Activated CD8-positive, alpha-beta memory T cell treated with anti-CD3 and anti-CD28 coated beads for 48 hours (primary cell): Measurements from ENCODE around the gene LOX.

ENCODE experiments used
- DNase-seq, 3 experiments: peaks; one replicate each; pipeline ENCODE4 v3.0.0-alpha.2; 2020; ENCODE audit warnings: low read depth in 2 of 3, low spot score in 2 of 3

LOX gene, protein sequence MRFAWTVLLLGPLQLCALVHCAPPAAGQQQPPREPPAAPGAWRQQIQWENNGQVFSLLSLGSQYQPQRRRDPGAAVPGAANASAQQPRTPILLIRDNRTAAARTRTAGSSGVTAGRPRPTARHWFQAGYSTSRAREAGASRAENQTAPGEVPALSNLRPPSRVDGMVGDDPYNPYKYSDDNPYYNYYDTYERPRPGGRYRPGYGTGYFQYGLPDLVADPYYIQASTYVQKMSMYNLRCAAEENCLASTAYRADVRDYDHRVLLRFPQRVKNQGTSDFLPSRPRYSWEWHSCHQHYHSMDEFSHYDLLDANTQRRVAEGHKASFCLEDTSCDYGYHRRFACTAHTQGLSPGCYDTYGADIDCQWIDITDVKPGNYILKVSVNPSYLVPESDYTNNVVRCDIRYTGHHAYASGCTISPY

GRCh38 chr5:122078116-122079110 lies at the start of gene LOX:
TSS of gene LOX (minus strand) at chr5:122078259. CDS start at chr5:122077985, 274 bp downstream.
- DNase-seq = no peak

DNA sequence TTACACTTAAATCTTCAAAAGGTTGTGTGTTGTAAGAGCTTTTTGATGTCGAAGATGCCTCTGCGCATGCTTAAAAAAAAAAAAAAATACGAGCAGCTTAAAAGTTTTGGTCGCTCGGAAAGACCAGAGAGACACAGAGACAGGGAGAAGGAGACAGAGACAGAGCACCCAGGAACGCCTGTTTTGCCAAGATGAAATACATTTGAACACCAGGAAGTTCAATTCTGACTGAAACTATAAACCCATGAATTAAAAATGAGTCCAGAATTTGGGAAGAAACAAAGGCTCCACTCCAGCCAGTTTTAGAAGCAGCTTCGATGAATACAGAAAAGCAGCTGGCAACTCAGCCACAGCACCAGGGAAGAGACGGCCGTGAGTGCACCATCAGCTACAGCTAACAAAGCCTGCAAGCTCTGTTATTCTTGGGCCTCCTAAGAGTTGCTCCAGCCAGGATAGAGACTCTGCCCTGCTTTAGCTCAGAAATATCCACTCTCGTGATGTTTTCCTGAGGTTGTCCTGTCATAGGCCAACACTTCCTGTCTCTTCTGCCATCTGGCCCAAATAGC lies 48.8 kb upstream of the LOX start:
- no peak for DNase-seq

GRCh38 chr5:122126177-122126755 lies 48.2 kb upstream of the LOX start:
- DNase-seq = no peak

GRCh38 chr5:122124766-122125165 lies 46.7 kb upstream of the LOX start:
- no peak for DNase-seq

GRCh38 chr5:122121479-122122465 lies 43.7 kb upstream of the LOX start:
- DNase-seq = no peak

- no peak for DNase-seq
These were observed 42.9 kb upstream of the LOX start for GRCh38 chr5:122120957-122121356.

DNA sequence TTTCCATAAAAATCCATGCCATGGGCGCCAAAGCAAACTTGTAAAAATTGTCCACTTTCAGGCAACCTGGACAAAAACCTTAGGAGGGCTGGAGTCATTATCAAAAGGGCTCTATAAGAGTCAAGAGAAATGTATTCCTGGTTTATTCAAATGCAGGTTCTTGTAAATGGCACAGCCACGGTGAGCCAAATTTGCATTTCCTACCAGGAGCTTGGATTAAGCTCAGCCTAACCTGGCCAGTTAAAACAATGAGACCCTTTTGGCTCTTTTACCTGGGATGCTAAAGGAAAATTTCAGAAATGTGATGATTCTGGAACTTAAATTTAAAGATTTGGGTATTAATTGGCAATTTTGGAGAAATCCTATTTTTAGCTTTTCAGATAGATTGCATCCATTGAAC lies 42.4 kb upstream of the LOX start:
- no peak for DNase-seq

- no peak for DNase-seq
These were observed 41.1 kb upstream of the LOX start for GRCh38 chr5:122119205-122119604.

DNA sequence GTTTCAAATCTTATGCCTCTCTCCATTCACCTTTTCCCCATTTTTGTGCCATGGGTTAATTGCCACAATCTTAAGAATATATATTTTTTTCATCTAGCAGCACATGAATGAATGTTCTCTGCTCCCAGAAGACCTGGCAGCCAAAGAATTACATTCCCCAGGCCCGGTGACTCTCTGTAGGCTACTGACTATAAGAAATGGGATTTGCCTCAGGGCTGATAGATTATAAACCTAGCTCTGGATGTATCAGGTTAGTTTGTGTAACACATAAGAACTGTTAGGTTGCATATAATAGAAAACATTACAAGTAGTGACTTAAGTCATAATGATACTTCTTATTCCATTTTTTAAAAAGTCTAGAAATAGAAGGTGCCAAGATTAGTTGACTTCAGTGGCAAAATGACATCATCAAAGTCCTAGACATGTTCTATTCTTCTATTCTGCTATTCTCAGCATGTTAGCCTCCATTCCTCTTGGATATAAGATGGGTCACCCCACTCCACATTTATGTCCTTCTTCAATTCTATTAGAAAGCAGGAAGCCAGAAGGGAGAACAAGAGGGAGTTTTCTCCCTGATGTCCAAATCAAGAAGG lies 40.4 kb upstream of the LOX start:
- DNase-seq = no peak

- no peak for DNase-seq
These were observed 36.4 kb upstream of the LOX start for GRCh38 chr5:122114501-122114900.

DNA sequence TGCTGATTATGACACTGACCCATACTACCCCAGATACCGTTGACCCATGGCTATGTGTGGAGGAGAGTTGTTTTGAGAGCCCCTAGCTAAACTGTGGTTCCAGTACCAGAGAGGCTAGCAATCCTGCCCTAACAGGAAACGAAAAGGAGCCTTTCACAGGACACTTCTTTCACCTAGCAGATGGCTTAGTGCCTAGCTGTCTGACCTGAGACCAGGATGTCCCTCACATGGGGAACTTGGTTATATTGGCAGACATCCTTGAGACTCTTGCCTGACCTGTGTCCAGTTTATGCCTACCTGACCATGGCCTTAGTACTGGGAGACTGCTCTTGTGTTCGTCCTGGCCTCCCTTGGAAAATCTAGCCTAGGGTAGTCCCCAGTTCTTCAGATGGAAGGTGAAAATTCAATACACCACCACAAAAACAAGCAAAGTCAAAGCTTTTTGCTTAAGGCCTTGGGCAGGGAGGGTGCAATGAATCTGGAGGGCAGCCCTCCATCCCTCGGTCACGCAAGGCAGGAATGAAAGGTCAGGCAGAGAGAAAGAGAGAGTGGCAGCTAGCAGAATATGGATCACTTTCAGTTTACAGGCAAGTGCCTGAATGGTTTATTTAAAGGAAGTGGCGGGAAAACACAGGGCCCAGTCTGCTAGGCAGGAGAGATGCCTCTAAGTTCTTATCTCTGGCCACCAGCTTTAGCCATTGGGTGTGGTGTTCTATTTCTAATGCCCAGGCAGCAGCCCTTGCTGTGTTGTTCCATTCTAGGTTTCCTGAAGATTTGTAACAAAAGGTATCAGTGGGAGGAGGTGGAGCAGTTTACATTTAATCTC lies 34.9 kb upstream of the LOX start:
- DNase-seq = no peak

GRCh38 chr5:122112063-122112462 lies 34.0 kb upstream of the LOX start:
- DNase-seq = no peak

GRCh38 chr5:122111460-122111859 lies 33.4 kb upstream of the LOX start:
- no peak for DNase-seq

DNA sequence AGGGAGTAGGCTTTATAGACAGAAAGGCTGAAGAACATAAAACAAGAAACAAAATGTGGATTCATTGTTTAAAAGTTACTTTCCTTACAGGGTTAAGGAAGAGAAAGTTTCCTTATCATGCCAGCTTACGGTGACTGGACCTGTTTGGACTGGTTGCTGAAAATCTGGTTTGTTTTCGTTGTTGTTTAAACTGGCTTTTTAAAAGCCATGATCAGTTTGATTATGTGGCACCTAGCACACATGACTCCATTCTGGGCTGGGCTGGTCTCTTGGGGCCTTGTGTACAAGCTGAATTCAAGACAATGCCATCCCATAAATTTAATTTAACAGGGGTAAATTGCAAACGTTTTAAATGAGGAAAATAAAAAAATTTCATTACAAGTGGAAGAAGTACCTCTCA lies 32.9 kb upstream of the LOX start:
- no peak for DNase-seq

DNA sequence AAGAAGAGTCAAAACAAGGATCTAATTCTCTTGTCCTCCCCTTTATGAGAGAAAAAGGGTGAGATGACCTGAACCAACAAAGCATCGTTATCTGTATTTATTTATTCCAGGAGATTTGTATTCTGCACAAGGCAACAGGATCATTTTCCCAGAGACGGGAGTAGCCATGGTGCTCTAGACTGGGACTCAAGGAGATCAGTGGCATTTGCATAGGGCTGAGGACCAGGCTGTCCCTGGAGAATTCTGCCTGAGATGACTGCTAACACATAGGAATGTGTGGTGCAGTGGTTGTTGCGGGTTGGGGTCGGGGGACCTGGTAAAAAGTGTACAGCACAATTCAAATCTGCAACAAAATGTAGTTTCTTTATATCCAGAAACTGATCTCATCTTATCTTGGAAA lies 29.0 kb upstream of the LOX start:
- DNase-seq = no peak

DNA sequence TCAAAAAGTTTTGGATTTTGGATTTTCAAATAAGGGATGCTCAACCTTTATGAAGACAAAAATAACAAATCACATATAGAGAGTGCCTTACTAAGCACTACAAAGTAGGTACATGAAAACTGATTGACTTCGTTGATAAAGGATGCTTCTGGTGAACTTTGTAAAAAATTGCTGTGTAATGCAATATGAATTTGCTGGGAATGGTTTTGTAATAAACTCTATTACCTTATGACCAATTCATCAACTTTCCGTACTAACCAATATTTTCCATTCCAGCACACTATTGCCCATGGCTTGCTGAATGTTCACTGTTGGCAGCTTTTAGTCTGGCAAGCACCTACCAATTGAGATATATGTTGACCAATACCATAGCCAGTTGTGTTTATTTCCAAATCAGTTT lies 27.9 kb upstream of the LOX start:
- DNase-seq = no peak

GRCh38 chr5:122102825-122103224 lies 24.8 kb upstream of the LOX start:
- DNase-seq = no peak

DNA sequence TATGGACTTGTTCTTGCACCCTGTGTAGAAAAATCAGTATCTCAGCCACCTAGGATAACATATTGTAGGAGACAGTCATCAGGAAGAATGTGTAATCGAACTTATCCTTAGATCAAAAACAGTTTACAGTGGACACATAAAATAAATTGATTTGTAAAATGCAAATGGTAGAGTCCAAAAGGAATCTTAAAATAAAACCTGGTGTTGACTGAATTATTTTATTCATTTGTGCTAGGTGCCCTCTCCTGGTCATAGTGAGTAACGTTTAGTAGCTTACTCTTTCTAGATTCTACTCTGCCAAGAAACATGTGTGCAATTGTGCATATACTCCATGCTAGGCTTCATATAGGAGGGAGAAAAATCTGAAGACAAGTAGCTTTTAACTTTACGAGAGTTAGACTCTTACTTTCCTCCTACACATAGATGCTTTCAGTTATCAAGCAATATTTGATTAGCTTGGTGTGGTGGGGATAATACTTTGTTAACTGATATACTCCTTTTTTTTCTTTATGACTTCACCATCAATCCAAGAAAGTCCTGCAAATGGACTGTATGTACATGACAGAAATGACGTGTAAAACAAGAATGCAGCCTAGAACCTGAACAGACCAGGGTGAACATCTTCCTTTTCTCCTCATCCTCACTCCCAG lies 23.7 kb upstream of the LOX start:
- no peak for DNase-seq
